Measurements from ENCODE around the gene THSD7B.

DNA sequence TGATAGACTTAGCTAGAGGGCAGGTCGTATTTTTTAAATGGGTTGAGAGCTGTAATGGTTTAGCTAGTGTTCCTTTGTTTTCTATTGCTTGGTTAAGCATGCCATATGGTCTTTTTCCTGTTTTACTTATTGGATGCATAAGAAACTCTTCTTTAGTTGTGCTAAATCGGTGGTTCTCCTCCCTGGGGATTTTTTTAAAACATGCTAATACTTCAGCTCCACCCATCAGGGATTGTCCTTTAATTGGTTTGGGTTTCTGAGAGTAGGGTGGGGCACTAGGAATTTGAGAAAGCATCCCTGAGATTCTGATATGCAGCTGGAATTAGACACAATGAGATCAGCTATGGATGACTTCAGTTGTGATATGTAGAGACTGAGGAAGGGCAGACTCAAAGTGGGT, 497.2 kb downstream of the THSD7B start:
- TF ChIP-seq, protein P1, sequence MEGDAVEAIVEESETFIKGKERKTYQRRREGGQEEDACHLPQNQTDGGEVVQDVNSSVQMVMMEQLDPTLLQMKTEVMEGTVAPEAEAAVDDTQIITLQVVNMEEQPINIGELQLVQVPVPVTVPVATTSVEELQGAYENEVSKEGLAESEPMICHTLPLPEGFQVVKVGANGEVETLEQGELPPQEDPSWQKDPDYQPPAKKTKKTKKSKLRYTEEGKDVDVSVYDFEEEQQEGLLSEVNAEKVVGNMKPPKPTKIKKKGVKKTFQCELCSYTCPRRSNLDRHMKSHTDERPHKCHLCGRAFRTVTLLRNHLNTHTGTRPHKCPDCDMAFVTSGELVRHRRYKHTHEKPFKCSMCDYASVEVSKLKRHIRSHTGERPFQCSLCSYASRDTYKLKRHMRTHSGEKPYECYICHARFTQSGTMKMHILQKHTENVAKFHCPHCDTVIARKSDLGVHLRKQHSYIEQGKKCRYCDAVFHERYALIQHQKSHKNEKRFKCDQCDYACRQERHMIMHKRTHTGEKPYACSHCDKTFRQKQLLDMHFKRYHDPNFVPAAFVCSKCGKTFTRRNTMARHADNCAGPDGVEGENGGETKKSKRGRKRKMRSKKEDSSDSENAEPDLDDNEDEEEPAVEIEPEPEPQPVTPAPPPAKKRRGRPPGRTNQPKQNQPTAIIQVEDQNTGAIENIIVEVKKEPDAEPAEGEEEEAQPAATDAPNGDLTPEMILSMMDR (conservative IDR thresholded peaks at IDR 0.05 in 1 of 2, IDR thresholded peaks at IDR 0.05 in 1 of 2; ENCODE audit: extremely low read depth in 1 of 2, insufficient read depth in 1 of 2, low read depth in 1 of 2, low read length in 2 of 2): no peak
- TF ChIP-seq EZH2 (IDR thresholded peaks at IDR 0.05; ENCODE audit: borderline replicate concordance, low read length): no peak

Data from mammary epithelial cell (primary cell).